ENCODE data around the gene CST2.

GRCh38 chr20:23794065-23794464 is 32.5 kb downstream of the CST2 start:
- no peak for TF ChIP-seq CTCF (IDR thresholded peaks at IDR 0.05; ENCODE audit: insufficient read depth, low read length)
- no peak for TF ChIP-seq POLR2AphosphoS5 (IDR thresholded peaks at IDR 0.05; ENCODE audit: low read depth)
- no peak for TF ChIP-seq GABPA (IDR thresholded peaks at IDR 0.05; ENCODE audit: low read depth)
- no peak for TF ChIP-seq REST (IDR thresholded peaks at IDR 0.05; ENCODE audit: insufficient replicate concordance, low read depth)
- no peak for TF ChIP-seq SPI1 (IDR thresholded peaks at IDR 0.05; ENCODE audit: borderline replicate concordance, low read depth)
